GM18508 (cell line): Measurements from ENCODE around the gene SLC24A4.

Experiments
- ATAC-seq: cut with Tn5 transposase; IDR thresholded peaks from one replicate; pipeline ENCODE4 v1.9.1; 2021; ENCODE audit warnings: moderate number of reproducible peaks; ENCODE audit not compliant: insufficient read depth, unreplicated experiment

SLC24A4 gene

DNA sequence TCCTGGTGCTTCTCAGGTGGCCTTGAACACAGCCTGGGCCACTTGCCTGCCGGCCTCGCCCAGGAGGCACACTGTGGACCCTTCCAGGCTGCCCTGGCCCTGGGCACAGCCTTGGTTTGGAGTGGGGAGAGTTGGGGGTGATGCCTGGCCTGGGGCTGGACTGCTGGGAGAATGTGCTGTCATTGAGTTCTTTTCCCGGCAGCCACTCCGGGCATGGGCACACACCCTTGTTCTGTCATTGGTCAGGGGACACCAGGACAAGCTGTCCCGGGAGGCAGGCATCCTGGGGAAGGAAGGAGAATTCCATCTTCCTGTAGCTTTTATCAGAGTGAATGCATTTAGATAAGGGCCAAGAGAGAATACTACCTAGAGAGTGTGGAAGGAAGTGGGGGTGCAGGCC, 128.8 kb downstream of the SLC24A4 start:
- no peak for ATAC-seq

DNA sequence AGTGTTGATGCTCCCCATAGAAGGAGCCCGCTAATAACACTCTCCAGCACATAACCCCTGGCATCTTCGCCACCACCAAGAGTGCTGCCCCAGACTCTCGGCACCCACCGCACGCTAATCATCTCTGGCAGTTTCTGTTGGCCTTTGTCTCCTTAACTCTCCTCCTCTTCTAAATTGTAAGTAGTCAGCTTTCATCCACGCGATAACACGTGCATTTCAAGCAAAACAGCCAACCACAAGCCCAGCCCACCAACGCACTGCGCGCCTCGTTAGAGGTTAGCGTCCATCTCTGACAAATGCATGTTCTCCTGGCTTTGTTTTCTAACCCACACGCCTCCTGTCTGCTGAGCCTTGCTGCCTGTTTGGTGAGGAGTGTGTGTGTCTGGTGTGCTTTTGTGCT, 129.5 kb downstream of the SLC24A4 start:
- no peak for ATAC-seq

DNA sequence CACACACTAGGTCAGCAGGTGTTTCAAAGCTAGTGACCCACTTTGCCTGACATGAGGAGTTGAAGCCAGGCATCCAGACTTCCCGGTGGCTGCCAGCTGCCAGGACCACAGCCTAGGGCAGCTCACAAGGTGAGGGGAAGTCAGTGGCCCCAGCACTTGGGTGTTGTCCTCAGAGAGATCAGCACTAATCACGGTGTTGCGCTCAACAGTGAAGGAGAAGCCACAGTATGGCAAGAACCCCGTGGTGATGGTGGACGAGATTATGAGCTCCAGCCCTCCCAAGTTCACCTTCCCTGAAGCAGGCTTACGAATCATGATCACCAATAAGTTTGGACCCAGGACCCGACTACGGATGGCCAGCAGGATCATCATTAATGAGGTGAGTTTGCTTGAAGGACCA, 130.7 kb downstream of the SLC24A4 start:
- no peak for ATAC-seq

DNA sequence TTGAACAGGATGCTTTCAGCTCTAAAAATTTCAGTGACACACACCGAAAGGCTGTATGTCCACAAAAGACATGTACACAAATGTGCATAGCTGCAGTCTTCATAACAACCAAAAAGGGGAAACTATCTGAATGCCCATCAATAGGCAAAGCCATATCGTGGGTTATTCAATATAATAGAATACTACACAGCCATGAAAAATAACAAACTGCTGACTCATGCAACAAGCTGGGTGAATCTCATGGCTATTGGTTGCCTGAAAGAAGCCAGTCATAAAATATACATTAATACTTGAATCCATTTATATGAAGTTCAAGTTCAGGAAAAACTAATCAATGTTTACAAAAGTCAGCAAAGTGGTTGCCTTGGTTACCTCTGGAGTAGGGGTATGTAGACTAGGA, 132.3 kb downstream of the SLC24A4 start:
- no peak for ATAC-seq

DNA sequence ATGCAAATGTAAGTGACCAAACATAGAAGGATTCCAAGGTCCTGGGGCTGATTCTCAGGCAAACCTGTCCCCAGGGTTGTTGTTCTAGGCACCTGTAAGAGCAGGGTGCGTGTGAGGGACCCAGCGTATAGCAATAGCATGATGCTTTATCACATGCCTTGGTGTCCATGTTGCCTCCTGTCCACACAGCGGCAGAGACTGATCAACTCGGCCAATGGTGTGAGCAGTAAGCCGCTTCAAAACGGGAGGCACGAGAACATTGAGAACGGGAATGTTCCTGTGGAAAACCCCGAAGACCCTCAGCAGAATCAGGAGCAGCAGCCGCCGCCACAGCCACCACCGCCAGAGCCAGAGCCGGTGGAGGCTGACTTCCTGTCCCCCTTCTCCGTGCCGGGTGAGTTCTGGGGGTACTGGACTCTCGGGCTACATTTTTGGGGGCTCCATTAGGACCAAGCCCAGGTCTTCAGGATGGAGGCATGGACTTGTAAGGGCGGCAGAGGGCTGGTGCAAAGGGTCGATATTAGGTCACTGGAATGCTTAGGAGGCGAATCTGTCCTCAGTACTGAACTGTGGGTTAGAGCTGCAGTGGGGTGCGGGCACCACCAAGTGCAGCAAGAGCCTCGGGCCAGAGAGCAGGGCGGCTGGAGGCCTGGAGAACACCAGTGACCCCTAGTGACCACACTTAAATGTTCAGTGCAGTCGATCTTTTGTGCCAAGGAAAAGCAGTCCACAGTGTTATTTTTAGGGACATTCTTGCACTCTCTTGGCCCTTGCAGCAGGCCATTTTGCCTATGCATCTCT, 133.4 kb downstream of the SLC24A4 start:
- ATAC-seq = no peak

DNA sequence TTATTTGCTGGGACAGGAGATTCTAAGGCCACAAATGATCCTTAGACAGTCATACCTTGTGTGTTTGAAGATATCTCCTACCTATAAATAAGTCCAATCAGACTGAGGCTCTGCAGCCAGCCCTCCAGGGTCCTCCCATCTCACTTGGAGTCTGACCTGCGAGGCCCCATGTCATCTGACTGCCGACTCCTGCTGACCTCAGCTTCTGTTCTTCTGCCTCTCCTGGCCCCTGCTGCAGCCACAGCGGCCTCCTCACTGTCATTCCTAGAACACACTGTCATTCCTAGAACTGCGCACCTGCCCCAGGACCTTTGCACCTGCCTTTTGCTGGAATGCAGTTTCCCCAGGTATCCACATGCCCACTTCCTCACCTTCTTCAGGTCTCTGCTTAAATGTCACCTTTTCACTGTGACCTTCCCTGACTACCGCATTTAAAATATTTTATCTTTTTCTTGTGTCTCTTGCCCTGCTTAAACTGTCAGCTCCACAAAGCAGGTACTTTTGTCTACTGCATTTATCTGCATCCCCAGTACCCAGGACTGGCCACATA, 134.1 kb downstream of the SLC24A4 start:
- ATAC-seq = no peak

DNA sequence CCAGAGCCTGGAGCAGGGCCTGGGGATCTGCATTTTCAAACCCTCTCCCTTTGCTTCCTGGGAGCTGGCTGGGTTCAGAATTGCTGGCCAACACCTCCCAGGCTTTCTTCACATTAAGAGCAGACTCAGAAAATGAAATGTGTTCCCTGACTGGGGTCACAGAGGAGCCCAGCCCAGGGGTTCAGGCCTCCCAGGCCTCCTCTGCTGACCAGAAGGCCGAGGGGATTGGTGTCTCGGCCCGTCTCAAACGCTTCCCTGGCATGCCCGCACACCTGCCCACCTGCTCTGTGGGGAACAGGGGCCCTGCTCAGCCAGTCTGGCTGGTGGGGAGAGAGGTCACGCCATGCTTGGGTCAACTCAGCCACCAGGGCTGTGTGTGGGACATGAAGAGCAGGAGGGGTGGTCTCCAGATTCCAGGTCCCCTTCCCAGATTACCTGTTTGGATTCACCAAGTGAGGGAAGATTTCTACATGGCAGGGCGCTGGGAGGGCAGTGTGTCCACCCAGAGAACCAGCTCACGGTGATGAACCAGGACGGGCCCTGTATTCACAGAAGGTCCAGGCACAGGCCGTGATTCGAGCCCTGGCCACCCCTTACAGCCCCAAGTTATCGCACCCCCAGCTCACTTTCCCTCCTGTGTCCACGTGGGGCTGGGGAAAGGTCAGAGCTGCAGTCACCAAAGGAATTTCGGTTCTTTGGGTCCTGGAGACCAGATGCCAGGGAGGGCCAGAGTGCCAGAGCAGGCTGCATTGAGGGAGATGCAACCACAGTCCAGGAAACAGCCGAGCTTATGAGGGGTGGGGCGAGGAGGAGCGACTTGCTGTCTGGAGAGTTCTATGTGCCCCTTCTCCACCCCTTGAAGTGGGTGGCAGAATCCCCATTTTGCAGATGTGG, 135.4 kb downstream of the SLC24A4 start:
- ATAC-seq = no peak

DNA sequence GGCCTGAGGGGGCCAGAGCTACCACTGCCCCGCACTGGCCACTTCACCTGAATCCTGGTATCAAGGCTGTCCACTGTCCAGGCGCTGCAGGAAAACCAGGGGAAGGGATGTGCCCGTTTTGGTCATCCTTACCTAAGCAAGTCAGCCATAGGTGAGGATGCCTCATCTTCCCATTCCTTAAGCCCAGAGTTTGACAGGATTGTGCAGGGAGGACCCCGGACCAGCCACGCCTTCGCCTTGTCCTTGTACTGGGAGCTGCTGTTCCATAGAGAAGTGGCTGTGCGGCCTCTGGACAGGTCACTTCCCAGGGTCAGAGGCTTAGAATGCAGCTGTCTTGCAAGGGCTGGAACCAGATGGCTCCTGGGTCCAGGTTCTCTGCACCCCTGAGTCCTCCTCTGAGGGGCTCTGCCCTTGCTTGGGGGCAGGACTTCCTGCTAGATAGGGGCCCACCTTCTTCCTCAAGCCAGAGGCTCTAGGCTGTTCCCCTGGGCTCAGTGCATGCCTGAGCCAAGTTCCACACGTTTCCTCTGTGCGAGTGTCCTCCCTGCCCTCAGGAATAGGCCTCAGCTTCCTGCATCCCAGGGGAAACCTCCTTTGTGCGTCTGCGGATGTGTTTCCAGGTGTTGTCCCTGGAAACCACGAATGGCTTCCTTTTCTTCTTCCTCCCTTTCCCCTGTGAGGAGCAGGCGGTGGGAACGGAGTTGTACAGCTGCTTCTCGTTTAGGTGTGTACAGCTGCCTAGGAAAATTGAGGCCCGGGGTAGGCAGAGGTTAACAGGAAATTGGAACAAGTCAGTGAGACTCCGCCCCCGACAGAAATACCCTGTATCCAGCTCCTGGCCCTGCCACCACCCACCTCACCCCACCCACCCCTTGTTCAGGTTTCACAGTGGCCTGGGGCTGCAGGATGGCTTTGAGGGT, 136.3 kb downstream of the SLC24A4 start:
- ATAC-seq = no peak

DNA sequence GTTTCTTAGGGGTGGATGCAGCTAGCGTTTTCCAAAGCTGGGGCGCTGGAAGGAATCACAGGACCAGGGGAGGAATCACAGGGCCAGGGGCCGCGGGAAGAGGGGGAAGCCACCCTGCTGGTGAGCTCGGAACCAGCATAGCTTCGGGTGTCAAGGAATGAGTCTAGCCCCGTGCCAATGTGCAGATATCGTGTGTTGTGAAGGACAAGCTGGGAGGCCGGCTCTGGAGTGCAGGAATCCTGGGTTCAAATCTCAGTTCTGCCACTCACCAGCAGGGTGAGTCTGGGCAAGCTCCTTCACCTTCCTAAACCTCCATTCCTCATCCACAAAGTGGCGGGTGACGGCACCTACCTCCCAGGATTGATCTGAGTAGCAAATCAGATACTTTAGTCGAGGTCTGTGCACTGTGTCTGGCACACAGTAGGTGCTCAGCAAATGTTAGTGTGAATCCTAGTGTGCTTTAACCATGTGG, 137.0 kb downstream of the SLC24A4 start:
- ATAC-seq = no peak

DNA sequence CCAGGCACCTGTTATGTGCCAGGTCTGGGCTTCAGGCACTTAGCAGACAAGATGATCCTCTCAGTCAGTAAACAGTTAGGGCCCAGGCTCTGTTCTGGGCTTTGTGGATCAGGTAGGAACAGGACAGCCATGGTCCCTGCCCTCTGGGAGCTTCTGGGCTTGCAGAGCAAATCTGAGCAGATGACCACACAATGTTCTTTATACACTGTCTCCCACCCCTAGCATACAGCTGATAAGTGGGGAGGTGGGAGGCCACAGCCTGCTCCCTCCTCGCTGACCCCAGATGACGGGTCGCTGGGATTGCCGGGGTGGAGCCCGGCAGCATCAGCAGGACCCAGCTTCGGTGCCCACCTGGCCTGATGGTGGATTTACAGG, 137.6 kb downstream of the SLC24A4 start:
- ATAC-seq = no peak

DNA sequence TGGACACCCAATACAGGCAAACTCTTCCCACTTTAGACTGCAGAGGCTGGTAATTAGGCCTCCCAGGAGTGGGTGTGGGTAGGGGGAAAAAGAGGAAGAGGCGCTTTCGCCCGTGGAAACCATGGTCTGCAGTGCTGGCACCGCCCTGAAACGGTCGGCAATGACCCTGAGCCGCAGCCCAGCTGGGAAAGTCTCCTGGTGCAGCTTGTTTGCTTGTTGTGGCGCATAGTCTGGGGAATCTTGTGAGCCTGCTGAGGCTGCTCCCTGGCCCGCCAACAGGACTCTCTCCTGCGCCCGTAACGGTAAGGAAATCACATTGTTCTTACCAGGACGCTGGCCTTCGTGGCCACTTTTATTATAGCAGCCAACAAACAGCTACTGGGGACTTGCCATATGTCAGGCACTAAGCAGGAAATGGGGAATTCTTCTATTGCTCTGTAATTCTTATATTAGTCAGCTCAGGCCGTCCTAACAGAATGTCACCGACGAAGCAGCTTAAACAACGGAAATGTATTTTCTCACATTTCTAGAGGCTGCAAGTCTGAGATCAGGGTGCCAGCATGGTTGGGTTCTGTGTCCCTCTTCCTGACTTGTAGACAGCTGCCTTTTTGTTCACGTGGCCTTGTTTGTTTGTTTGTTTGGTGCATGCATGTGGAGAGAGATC, 138.1 kb downstream of the SLC24A4 start:
- no peak for ATAC-seq

DNA sequence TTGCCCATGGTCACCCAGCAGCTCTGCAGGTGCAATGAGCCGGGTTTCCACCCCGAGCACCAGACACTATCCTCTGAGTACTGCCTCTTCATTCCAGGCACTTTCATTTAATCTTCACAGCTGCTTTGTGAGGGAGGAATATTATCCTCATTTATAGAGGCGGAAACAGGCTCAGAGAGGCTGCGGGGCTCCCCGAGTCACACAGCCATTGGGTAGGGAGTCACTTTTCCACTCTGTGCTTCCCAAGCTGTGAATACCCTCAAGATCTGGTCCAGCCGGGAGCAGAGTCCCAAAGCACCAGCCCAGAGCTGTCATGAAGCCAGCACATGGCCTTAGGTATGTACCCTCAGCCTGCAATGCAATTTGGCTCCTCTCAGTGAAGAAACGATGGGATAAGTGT, 138.9 kb downstream of the SLC24A4 start:
- ATAC-seq = no peak

DNA sequence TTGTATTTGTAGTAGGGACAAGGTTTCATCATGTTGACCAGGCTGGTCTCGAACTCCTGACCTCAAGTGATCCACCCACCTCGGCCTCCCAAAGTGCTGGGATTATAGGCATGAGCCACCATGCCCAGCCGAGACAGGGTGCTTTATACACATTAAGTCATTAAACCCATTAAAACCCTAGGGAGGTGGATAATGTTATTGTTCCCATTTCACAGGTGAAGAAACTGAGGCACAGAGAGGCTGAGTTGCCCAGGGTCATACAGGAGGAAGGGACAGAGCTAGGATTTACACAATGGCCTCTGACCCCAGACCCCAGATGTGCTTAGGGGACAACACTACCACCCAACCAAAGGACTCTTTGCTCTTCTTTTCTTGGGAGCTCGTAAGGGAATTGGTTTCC, 139.6 kb downstream of the SLC24A4 start:
- ATAC-seq = no peak

DNA sequence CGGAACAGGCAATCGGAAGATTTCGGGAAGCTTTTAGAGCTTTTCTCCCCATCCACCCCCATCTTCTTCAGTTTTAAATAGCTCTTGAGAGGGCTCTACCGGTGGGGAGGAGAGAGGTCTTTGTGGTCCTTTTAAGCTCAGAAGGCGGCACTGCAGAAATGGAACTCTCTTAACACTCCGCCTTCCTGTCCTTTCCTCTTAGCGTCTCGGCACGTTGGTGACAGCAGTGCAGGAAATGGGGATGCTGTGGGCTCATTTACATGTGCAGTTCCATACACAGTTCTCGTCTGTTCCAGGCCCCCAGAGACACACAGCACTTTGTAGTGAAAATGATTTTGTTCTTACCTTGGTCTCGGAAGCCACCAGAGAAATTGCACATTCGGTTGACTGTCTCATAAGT, 140.2 kb downstream of the SLC24A4 start:
- ATAC-seq = no peak

DNA sequence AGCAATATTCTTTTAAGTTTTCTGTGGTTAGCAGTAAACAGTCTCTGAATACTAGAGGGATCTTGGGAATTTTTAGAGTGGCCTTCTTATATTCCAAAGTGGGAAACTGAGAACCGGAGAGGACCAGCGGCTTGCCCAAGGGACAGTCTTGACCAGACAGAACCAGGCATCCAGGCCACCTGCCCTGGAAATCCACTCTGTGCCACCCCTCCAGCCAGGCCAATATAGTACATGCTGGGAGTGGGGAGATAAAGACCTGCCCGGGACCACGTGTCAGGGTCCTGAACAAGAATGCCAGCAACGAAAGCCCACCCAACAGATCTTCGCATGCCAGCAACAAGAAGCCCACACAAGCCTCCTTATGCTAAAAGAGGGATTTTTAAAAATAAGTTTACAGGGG, 141.2 kb downstream of the SLC24A4 start:
- no peak for ATAC-seq

DNA sequence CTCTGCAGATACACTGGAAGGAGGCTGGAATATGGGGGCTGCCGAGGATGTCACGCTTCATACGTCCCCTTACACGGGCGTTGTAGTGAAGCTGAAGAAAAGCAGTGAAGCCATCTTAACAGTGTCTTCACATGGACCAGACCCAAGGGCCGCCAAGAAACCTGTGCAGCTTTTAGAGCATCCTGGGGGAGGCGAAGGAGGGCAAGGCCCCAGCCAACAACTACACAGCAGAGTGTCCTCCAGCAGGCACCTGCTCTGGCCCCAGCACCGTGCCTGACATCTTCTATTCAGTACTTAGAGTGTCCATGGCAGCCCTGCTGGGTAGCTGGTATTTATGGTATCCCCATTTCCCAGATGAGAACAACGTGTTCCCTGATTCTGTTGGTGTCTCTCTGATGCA, 141.8 kb downstream of the SLC24A4 start:
- no peak for ATAC-seq

DNA sequence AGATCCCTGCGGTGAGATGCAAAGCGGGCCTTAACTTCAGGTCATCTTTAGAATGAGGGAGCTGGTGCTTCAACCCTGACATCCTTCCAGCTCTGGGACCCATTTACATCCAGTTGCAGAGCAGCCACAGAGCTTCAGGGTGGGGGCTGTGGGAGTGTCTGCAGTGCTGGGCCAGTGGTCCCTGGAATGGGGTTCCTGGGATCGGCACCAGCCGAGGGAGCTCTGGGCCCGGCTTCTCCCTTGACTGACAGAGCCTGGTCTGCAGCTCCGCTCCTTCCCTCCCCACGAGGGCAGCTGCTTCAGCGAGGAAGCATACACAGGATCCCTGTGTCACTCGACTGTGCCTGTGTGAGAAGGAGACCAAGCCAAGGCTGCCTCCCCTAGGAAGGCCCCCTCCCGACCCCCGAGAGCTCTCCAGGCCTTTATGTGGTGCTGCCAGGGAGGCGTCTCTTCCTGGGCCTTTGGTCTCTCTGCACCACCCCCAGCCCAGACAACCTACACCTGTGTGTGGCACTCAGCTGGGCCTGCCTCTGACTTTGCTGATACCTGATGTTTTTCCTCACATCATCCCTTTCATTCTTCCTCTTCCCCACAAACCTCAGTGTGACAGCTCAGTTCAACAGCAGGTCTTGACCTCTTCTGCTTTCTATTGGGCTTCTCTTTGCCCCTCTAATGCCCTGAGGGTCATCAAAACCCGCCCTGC, 142.5 kb downstream of the SLC24A4 start:
- ATAC-seq = no peak

DNA sequence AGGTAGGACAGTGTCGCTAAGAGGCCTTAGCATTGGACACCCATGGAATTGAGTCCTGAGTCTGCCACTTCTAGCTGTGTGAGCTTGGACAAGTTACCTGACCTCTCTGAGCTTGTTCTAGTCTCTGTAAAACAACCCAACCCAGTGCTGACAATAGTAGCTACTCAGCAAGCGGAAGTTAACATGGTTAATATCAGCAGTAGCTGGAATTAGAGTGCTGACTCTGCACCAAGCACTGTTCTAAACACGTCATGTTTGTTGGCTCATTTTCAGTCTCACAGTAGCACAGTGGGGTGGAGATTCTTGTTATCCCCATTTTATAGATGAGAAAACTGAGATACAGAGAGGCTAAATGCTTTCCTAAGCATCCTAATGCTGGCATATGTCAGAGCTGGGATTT, 143.1 kb downstream of the SLC24A4 start:
- no peak for ATAC-seq

DNA sequence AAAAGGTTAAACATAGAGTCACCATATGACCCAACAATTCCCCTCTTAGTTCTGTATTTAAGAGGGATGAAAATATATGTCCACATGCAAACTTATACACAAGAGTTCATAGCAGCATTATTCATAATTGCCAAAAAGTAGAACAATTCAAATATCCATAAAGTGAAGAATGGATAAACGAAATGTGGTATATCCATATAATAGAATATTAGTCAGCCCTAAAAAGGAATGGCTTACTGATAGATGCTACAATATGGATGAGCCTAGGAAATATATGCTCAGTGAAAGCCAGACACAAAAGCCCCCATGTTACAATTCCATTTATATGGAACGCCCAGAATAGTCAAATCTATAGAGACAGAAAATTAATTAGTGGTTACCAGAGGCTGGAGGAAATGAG, 146.6 kb downstream of the SLC24A4 start:
- no peak for ATAC-seq
